Effector CD8-positive, alpha-beta T cell (primary cell): ENCODE data around the gene KRTCAP2.
A peak's percentile ranks its signal among the peaks of the same experiment; 100 is the strongest.
"Not testable (repeated sequence)": the region's sequence is repeated elsewhere in the genome, so short reads cannot be mapped to it uniquely, and the experiment has no call there.

Source experiments
- DNase-seq: peaks from one replicate; lab custom pipeline; 2025; lab: John Stamatoyannopoulos, UW
- total RNA-seq, 4 experiments: gene quantifications; one replicate each; lab custom pipeline; 2026; lab: John Stamatoyannopoulos, UW

Gene KRTCAP2
- total RNA-seq: 4.0 to 7.6 (median 5.5) reads per million in 4 experiments

DNA sequence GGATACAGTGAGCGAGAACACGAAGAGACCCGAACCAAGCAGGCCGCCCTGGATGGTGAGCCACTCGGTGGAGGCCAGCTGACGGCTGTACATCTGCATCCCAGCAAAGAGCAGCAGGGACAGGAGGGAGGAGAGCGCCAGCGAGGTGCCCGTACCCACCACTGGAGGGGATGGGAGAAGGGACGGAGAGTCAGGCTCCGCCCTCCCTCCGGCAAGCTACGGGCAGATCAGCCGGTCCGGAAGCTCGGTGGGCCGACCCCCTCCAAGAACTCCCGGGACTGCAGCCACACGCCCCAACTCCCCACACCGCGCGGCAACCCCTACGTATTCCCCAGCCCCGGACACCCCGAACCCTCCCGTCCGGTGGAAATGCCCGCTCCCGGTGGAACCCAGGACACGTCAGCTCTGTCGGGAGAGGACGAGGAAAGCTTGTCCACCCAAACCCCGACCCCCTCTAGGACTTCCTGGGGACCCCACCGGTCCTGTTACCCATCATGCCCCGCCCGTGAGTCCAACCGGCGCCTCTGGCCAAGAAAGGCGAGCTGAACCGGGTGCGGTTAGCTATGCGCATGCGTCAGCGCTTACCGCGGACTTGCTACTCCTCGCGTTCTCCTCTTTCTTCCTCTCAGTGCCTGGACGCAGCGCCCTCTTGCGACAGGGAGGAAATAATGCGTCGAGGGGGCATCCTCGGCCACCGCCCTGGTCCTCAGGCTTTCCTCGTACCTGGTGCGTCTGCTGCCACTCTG is at the start of gene KRTCAP2:
Gene KRTCAP2 (minus strand): TSS at position 573 of the 746 bp plus-strand sequence. CDS start 80 bp downstream, at position 493.
- peak; percentile 91 for DNase-seq

DNA sequence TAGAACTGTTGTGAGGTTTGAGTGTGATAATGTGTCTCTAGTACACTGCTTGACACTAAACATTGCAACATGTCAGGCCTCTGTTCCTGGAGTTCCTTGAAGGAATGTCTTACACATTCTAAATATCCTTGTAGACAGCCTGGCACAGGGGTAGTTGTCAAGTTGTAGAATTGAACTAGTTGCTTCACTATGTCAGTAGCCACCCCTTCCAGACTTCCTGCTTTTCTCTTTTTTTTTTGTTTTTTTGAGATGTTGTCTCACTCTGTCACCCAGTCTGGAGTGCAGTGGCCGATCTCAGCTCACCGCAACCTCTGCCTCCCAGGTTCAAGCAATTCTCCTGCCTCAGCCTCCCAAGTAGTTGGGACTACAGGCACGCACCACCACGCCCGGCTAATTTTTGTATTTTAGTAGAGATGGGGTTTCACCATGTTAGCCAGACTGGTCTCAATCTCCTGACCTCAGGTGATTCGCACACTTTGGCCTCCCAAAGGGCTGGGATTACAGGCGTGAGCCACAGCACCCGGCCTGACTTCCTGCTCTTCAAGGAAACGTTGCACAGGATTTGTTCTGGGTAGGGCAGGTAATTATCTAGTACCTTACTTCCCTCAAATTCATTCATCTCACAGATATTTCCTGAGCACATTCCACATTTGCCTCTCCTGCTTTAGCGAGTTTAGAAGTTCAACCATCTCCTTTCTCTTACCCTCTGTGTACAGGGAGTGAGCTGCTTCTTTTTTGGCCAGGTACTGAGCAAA is 47.3 kb upstream of the KRTCAP2 start:
- DNase-seq: not testable (repeated sequence)

DNA sequence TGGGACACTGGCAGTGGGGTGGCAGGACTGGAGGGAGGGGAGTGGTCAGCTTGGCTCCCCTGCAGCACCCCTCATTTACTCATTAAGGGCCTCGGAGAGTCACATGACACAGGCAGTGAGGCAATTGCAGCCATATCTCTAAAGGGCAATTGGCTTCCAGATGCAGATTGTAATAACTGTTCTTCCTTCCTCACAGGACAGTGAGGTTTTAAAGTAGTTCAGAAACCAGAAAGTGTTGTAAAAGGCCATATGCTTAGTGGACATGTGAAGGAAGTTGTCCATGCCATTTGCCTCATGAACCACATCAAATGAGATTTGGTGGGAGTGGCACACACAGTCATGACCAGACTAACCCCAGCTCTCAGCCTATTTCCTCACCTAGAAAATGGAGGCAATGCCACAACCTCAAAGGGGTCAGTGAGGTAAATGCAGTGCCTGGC is 46.5 kb upstream of the KRTCAP2 start:
- no peak for DNase-seq

DNA sequence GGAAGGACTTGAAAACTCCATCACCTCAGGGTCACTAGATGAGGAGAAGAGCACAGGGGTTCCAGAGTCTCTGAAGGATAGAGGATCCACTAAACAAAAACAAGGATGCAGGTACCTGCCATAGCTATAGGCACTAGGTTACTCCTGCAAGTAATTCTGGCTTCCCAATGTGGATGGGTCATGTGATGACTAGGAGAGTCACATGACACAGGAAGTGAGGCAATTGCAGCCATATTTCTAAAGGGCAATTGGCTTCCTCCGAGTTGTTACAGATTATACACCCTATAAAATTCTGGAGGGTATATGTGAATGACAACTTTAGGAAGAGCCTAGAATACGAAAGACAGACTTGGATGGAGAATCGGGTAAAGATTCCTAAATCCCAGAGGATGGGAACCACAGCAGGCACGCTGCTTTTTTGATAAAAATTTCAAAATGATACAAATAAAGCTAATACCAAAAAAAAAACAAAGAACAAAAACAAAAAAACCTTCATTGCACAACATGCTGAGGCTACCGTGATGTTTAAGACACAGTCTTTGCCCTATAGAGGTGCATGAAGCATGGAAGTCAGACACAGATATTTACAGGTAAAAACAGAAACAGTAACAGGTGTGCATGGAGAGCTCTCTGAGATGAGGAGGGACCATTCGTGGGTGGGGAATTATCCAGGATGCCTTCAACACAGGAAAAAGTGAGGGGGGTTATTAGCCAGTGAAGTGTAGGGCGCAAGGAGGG is 45.9 kb upstream of the KRTCAP2 start:
- DNase-seq: no peak

DNA sequence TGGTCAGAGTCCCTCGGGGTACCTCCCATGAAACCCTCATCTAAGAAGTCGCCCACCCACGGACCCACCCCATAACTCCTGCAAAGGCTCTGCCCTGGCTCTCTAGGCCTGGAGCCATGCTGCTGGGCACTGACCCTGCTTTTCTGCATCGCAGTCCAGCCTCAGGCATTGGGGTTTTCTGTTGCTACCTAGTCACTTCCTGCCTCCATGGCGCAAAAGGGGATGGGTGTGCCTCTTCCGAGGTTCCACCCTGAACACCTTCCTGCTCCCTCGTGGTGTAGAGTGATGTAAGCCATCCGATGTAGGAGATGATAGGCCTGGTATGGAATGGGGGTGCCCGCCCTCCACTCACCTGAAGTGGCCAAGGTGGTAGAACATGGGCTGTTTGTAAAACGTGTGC is 41.6 kb upstream of the KRTCAP2 start:
- DNase-seq: not testable (repeated sequence)

DNA sequence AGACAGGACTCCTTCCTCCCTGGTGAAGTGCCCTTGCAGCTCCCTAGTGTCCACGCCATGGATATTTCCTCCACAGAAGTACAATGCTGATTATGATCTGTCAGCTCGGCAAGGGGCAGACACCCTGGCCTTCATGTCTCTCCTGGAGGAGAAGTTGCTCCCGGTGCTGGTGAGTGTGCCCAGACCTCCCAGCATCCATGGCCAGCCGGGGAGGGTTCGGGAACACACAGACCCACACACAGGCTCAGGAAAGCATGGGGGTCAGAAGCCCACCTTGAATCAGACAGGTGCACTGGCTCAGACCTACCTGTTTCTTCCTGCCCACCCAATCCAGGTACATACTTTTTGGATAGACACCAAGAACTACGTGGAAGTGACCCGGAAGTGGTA is 38.9 kb upstream of the KRTCAP2 start:
- not testable (repeated sequence) for DNase-seq

DNA sequence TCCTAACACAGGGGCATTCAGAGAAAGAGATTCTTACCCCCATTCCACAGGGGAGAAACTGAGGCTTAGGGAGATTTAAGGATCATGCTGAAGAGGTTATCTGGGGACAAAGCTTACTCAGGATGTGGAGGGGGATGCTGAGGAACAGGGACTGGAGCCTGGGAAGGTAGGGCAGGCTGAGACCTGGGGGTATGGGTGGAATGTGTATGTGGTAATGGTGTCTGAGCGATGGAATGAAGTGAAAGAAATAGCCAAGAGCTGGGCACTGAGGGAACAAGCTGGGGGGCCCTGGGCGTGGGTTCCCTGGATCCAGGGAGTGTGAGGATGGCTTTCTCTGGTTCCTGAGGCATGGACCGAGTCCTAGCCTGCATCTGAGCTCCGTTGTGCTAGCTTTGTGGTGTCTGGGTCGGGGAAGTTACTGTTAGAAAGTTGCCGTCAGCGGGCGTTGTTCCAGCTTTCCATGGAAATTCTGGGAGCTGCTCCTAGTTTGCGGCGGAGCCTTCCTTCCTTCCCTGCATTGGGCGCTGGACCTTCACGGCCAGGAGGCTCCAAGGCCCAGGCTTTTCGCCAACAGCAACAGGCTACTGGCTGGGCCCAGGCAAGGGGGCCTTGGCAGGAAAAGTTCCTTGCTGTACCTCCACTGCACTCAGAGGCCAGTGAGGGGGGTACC is 38.4 kb upstream of the KRTCAP2 start:
- not testable (repeated sequence) for DNase-seq

DNA sequence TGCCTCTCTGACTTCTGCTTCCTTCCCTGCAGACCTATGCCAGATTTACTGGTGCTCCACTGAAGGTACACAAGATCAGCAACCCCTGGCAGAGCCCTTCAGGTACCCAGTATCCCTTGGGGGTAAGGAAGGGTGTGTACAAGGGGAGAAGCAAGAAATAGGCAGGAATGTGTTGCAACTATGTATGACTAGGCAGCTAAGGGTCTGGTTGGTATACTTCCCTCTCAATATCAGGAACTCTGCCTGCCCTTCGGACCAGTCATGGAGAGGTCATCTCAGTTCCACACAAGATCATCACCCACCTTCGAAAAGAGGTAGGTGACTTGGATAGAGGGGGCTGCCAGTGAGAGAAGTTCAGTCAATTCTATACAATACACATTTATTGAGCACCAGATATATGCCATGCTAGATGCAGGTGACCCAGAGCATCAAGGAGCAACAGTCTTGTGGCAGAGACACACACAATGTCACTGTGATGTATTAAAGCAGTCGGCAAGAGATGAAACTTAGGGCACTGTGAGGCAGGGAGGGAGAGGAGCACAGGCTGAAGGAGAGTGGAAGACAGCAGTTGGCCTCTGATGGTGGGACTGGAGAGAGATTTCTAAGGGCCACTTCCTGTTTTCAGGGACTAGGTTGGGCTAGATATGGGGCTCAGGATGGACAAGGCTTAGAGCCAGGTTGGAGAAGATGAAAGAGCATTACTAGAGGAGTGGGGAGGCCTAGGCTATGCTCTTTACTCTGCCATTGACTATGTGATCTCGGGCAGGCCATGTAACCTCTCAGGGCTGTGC is 37.4 kb upstream of the KRTCAP2 start:
- no peak for DNase-seq

DNA sequence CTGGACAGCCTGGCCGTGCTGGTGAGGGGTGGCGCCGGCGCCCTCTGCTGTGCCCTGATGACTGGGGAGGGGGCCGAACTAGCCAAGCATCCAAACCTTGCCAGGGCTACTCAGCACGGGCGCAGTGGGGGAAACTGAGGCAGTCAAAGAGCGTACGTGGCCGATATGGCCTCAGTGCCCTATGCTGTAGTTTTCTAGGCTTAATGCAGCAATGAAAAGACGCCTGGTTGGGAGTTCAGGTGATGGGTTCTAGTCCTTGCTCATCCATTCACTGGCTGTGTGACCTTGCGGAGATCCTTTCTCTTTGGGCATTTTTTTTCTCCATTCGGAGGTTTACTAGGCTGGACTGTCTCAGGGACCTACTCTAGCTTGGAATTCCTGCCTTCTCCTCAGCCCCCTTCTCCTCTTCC is 36.2 kb upstream of the KRTCAP2 start:
- no peak for DNase-seq

DNA sequence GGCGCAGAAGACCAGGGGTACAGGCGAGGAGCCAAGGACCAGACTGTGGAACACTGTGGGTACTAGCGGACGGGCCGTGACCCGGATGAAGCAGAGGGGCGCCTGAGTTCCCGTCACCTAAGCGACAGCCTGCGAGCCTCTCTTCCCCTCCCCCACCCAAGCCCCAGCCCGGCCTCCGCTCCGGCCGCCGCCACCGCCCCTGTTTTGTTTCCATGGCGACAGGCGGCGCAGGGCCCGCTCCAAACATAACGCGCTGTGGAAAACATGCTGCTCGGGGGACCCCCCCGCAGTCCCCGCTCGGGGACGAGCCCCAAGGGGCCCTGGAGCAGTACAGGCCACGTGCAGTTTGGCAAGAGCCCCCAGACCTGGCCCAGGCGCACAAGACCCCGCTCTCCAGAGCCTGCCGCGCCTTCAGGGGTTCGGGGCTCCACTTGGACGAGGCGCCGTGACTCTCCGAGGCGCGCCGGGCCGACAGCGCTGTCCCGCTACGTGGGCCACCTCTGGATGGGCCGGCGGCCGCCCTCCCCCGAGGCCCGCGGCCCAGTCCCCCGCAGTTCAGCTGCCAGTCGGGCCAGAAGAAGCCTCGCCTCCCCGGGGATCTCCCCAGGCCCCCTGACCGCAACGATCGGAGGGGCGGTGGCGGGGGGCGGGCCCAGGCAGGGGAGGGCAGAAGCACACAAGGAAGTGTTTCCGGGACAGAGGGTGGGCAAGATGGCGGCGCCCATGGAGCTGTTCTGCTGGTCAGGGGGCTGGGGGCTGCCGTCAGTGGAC is 35.6 kb upstream of the KRTCAP2 start, which contains the start of gene MTX1:
Gene MTX1 (plus strand): TSS at position 155 of the 771 bp plus-strand sequence. CDS start 110 bp downstream, at position 265.
- DNase-seq: peak; percentile 87

DNA sequence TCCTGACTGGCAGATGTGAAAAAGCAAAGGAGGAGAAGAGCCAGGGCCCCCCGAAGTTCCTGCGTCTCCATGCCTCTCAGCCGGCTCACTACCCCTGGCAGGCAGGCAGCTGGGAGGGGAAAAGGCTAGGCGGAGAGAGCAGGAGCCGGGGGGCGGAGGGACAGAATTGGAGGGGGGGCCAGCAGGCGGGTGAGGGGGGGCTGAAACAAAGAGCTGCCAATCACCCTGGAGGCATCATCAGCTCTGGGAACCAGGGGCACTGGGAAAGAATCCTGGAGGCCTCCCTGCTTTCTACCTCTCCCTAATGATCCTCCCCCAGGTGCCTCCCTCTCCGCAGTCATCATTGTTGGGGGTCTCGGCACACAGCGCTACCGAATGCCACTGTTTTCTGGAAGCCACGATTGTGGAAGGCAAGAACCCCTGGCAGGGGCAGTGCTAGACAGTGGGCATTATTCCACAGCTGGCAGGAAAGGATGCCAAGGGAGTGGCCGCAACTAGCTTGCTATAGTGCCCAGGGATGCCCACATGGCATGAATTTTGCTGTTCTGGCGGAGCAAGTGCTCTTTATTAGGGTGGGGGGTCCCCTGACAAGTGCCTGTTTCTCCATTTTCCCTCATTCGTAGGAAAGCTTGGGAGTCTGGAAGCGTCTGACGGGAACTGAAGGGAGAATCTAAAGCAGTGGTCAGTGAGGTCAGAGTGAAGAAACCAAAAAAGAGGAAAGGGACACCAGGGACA is 34.9 kb upstream of the KRTCAP2 start, which contains the start of gene THBS3:
Gene THBS3 (minus strand): TSS at position 92 of the 735 bp plus-strand sequence. CDS start 21 bp downstream, at position 71.
- DNase-seq: no peak

DNA sequence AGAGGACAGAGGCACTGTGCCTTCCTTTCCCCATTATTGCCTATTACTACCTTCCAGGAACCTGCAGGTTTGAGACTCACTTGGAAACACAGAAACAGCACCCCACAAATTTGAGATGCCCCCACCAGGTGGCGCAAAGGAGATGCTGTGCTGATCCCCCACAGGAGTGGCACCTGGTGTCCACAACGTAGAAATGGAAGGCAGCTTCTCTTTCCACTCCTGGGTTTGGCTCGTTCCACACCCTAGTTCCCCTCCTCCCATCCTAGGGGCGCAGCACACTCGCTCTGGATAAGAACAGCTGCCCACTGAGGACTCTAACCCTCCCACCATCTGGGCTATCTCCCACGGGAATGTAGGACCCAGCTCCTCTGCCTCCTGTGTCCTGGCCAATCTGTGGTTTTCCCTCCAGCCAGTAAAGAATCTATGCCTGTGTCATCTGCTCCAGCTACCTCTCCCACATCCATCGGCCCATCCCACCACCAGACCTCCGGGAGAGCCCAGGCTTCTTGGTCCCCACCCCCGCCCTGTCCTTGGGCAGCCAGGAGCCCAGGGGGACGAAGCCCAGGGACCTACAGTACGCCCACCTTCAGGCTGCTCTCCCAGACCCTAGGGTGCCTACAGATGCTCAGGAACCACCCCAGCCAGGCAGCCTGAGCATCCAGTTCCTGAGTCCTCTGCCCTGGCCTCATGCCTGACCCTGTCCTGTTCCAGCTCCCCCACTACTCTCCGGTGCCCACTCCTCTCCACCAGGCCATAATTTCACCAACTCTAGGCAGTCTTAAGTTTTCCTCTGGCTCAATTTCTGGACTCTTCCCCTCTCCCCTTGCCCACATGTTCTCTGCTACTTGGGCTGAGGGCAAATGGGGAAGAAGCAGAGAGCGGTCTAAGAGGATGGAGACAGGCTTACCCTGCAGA is 34.0 kb upstream of the KRTCAP2 start:
- peak; percentile 85 for DNase-seq

DNA sequence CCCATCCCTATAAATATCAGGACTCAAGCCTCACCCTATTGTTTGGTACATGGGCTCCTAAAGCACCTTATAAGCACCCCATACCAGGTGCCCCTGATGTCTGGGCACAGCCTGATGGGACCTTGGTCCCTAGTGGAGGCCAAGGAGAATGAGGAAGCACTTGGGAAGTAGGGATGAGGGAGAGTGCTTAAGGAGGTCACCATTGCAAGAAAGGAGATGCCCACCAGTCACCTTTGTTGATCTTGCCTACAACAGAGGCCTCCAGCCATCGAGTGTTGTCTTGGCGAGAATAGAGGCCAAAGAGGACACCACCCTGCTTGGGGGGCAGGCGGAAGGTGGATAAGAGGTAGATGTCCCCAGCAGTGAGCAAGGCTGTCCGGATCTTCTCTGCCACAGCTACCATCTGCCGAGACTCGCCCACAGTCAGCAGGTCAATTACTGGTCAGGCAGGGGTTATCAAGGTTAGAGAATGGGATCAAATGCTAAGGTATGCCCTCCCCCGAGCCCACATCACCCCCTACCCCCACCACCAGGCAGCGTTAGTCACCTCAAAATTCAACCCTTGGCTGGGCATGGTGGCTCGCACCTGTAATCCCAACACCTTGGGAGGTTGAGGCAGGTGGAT is 33.0 kb upstream of the KRTCAP2 start:
- DNase-seq: no peak

DNA sequence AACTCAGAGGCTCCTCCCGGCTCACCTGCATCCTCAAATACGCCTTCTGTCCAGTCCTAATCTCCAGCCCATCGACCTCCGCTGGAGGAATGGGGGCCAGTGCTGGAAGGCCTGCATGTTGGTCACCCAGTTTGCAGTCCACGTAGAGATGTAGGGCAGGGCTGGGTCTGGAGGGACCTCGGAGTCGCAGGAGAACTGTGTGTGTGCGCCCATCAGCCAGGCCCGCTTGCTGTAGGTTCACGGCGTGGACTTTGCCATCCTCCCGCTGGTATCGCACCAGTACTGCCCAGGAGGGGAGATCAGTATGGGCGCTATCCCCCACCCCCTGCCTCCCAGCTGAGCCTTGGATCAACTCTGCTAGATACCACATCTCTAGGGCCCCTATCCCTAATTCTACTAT is 31.9 kb upstream of the KRTCAP2 start:
- no peak for DNase-seq

DNA sequence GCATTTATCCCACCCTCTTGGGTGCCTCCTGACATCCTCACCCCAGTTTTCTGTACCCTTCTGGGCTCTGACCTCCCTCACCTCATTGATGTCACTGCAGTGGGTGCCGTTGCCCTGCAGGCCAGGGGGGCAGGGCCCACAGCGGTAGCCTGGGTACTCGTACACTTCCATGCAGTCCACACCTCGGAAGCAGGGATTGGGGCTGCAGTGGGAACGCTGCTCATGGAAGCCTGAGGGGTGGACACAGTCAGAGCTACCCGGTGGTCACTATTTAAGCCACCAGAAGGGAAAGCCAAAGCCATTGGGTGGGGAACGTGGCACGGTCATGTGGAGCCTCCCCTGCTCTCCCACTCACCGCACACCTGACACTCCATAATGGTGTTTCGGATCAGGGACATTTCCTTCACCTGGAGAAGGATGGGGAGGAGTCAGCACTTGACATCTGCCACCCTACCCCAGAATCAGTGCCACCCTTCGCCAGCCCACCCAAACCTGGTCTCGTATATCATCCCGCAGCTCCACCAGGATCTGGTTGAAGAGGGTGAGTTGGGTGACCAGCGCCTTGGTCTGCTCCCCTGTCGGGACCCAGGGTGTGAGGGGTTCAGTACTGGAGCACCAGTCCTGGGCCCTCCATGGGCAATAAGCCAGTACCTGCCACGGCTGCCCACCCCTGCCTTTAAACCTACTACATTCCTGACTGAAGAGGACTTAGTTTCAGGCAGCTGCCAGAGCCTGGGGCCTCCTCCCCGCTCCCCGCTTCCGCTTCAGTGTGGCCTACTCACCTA is 29.8 kb upstream of the KRTCAP2 start:
- no peak for DNase-seq

DNA sequence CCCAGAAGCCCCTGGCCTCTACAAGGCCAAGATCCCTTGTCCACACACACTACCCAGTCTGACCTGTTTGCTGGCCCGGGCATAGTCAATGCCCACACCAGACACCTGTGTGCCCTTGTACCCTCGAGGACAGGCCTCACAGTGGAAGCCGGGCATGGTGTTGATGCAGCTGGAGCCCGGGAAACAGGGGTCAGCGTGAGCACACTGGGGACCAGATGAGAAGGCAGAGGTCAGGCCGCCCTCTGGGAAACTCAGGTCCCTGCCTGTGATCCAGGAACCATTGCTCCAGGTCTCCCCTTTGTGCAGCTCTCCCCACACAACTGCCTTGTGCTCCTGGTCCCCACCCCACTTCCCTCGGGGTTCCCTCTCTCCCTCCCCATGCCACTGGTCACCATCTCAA is 29.1 kb upstream of the KRTCAP2 start:
- no peak for DNase-seq

DNA sequence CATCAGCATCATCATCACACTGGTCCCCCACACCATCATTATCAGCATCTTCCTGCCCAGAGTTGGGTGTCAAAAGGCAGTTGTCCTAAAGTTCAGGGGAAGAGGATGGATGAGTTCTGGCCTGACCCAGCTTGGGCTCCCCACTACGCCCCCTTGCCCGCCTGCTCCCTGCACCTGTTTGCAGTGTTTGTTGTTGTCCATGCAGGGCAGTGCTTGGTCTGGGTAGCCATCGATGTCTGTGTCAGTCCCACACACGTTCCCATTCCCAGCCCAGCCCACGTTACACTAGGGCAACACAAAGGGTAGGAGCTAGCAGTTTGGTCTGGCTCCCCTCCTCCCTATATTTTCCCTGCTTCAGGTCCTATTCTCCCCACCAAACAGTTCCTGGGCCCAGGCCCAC is 27.8 kb upstream of the KRTCAP2 start:
- no peak for DNase-seq
